ENCODE results near the gene AMBRA1.

DNA sequence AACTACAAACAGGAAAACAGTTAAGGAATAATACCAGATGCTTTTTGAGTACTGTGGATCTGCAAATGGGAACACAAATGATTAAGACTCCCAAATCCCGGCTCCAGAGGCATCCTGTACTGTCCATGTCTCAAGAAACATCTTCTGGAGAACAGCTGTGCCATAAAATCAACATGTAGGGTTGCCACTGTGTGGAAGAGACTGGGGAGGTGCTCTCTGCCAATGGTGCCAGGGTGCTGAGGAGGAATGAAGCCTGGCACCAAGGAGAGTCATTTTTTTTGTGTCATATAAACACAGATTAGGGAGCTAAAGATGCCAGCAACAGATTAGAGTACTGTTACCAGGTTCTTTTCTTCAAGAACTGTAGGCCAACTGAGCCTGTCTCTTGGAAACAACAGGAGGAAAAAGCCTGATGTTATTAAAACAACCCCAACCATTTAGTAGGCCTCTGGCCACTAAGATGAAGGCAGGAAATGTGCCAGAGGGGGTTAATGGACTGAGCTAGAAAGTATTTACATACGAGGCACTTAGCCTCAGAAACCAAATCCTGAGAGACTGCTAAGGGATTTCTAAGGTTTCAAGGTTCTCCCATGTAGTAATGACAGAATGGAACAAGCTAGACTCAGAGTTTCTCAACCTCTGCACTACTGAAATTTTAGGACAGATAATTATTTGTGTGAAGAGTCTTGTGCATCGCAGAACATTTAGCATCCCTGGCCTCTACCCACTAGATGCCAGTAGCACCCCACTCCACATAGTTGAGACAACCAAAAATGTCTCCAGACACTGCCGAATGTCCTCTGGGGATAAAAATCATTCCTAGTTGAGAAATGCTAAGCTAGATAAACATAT, 147.7 kb downstream of the AMBRA1 start:
- TF ChIP-seq EZH2 (IDR thresholded peaks at IDR 0.05; ENCODE audit: insufficient read depth, low read length) (no peak), CTCF (IDR thresholded peaks at IDR 0.05; ENCODE audit: insufficient read depth, low read depth, low read length) (peak; percentile 20)
